ENCODE results near the gene TMEM183A.

Gene TMEM183A

DNA sequence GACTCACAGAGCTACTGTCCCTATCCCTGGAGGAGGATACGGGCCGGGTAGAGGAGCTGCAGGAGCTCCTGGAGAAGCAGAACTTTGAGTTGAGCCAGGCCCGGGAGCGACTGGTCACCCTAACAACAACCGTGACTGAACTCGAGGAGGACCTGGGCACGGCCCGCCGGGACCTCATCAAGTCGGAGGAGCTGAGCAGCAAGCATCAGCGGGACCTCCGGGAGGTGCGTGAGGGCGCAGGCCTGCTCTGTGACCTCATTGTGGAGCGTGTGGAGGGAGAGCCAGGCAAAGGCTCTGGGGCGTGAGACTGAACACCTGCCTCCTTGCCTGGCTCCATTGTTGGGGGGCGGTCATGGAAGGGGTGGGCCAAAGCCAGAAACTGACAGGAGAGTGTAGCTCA lies 38.2 kb downstream of the TMEM183A start:
- no peaks in the 10 kb centered on the region for H3K9me3 ChIP-seq (ENCODE audit: control insufficient read depth, low read length)
- 93 to 96% methylated on average over 17 of the region's 17 CpGs for WGBS, 2 experiments
- no peak overlapping the region for H3K4me3 ChIP-seq (ENCODE audit: insufficient read depth, low read depth, low read length)
- H3K27ac ChIP-seq (ENCODE audit: insufficient read depth, low read depth, low read length, poor library complexity, severe bottlenecking), result no peak overlapping the region
- H3K4me1 ChIP-seq (ENCODE audit: control insufficient read depth, insufficient read depth, low read length), result peaks cover 5% of the 10 kb centered on the region
- H3K27me3 ChIP-seq (ENCODE audit: control insufficient read depth, insufficient read depth, low read length, poor library complexity, severe bottlenecking), result no peaks in the 10 kb centered on the region
- H3K36me3 ChIP-seq (ENCODE audit: control insufficient read depth, insufficient read depth, low read length), result no peaks in the 10 kb centered on the region

DNA sequence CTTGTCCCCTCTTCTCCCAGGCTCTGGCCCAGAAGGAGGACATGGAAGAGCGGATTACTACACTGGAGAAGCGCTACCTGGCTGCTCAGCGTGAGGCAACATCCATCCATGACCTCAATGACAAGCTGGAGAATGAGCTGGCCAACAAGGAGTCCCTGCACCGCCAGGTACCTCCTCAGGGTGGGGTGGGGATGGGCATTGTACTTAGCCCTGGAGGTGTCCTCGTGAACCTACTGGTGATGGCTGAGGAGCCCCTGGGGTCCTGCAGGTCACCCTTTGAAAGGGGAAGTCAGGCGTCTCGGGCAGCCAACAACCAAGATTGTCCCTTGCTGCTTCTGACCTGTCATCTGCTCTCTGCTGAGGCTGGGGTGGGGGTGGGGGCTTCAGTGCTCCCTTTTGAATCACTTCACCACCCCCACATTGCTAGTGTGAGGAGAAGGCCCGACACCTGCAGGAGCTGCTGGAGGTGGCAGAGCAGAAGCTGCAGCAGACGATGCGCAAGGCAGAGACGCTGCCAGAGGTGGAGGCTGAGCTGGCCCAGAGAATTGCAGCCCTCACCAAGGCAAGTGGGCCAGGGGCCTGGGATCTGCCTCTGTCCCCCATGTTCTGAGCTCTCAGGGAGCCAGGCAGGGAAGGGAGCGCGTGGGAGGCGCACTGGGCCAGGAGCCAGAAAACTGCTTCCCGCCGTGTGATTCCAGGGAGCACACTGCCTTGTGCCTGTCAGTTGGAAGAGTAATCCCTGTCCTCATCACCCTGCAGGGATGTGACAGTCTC lies 38.8 kb downstream of the TMEM183A start:
- Histone ChIP-seq H3K36me3 (ENCODE audit: control insufficient read depth, insufficient read depth, low read length) (no peaks in the 10 kb centered on the region), H3K27me3 (ENCODE audit: control insufficient read depth, insufficient read depth, low read length, poor library complexity, severe bottlenecking) (no peaks in the 10 kb centered on the region), H3K4me3 (ENCODE audit: insufficient read depth, low read depth, low read length) (no peak overlapping the region), H3K4me1 (ENCODE audit: control insufficient read depth, insufficient read depth, low read length) (peaks cover 5% of the 10 kb centered on the region), H3K9me3 (ENCODE audit: control insufficient read depth, low read length) (no peaks in the 10 kb centered on the region), H3K27ac (ENCODE audit: insufficient read depth, low read depth, low read length, poor library complexity, severe bottlenecking) (no peak overlapping the region)
- 93 to 94% methylated on average over 16 of the region's 16 CpGs for WGBS, 2 experiments

DNA sequence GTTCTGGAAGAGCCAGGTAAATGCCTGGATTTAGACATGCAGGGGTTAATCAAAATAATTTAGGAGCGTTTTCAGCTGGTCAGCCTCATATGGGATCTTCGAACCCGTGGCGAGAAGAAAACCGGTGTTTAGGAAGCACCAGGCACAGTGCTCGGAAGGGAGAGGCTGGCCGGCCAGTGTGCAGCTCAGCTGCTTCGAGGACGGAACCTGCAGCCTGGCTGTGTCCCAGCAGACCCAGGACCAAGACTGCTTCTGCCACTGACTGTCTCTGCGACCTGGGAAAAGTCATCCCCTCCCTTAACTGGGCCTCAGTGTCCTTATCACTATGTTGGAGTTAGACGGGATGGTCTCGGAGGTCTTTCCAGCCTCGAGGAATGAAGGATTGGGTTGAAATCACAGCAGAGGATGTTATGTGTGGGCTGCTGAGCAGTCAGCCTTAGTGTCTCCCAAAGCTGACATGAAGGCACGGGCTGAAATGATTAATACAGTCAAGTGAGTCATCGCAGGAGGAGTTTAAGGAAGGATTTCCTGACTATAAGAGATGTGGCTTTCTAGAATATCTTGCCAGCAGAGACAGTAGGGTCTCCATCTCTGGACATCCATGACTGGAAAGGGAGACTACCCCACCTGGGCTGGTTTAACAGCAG lies 39.9 kb downstream of the TMEM183A start:
- Histone ChIP-seq H3K36me3 (ENCODE audit: control insufficient read depth, insufficient read depth, low read length) (no peaks in the 10 kb centered on the region), H3K27ac (ENCODE audit: insufficient read depth, low read depth, low read length, poor library complexity, severe bottlenecking) (no peak overlapping the region), H3K4me1 (ENCODE audit: control insufficient read depth, insufficient read depth, low read length) (peaks cover 5% of the 10 kb centered on the region), H3K9me3 (ENCODE audit: control insufficient read depth, low read length) (no peaks in the 10 kb centered on the region), H3K27me3 (ENCODE audit: control insufficient read depth, insufficient read depth, low read length, poor library complexity, severe bottlenecking) (no peaks in the 10 kb centered on the region), H3K4me3 (ENCODE audit: insufficient read depth, low read depth, low read length) (no peak overlapping the region)
- 93 to 94% methylated on average over 15 of the region's 15 CpGs for WGBS, 2 experiments

DNA sequence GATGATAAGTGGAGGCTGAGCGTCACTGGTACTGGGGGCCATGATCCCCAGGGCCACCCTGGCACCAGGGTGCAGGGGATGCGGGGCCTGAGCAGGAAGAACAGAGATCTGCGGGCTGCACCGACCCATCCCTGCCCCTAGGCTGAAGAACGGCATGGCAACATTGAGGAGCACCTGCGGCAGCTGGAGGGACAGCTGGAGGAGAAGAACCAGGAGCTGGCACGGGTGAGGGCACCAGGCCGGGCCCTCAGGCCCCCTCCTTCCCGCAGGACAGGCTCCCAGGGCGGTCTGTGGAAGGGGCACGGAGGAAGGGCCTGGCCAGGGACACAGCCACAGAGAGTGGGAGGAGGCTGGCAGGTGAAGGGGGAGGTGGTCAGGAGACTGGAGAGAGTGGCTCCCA lies 40.9 kb downstream of the TMEM183A start:
- no peak overlapping the region for H3K4me3 ChIP-seq (ENCODE audit: insufficient read depth, low read depth, low read length)
- peaks cover 5% of the 10 kb centered on the region for H3K4me1 ChIP-seq (ENCODE audit: control insufficient read depth, insufficient read depth, low read length)
- H3K9me3 ChIP-seq (ENCODE audit: control insufficient read depth, low read length), result no peaks in the 10 kb centered on the region
- 95 to 96% methylated on average over 11 of the region's 11 CpGs for WGBS, 2 experiments
- H3K27me3 ChIP-seq (ENCODE audit: control insufficient read depth, insufficient read depth, low read length, poor library complexity, severe bottlenecking), result no peaks in the 10 kb centered on the region
- H3K36me3 ChIP-seq (ENCODE audit: control insufficient read depth, insufficient read depth, low read length), result no peaks in the 10 kb centered on the region
- no peak overlapping the region for H3K27ac ChIP-seq (ENCODE audit: insufficient read depth, low read depth, low read length, poor library complexity, severe bottlenecking)

DNA sequence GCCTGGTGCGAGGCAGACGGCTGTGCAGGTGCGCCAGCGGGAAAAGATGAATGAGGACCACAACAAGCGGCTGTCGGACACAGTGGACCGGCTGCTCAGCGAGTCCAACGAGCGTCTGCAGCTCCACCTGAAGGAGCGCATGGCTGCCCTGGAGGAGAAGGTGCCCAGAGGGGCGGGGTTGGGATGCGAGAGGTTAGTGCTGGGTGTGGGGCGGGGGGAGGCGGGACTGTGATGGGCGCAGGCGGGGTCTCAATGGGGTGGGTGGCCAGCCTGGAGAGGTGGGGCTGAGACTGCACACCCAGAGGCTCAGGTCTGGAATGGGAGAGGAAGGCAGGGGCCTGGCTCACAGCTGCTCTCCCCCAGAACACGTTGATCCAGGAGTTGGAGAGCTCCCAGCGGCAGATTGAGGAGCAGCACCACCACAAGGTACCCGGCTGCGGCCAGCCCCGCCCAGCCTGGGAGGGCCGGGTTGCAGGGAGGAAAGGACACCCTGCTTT lies 41.4 kb downstream of the TMEM183A start:
- peaks cover 5% of the 10 kb centered on the region for H3K4me1 ChIP-seq (ENCODE audit: control insufficient read depth, insufficient read depth, low read length)
- no peaks in the 10 kb centered on the region for H3K36me3 ChIP-seq (ENCODE audit: control insufficient read depth, insufficient read depth, low read length)
- no peaks in the 10 kb centered on the region for H3K9me3 ChIP-seq (ENCODE audit: control insufficient read depth, low read length)
- no peak overlapping the region for H3K27ac ChIP-seq (ENCODE audit: insufficient read depth, low read depth, low read length, poor library complexity, severe bottlenecking)
- no peaks in the 10 kb centered on the region for H3K27me3 ChIP-seq (ENCODE audit: control insufficient read depth, insufficient read depth, low read length, poor library complexity, severe bottlenecking)
- no peak overlapping the region for H3K4me3 ChIP-seq (ENCODE audit: insufficient read depth, low read depth, low read length)
- WGBS, 2 experiments, result 69 to 71% methylated on average over 23 of the region's 23 CpGs

DNA sequence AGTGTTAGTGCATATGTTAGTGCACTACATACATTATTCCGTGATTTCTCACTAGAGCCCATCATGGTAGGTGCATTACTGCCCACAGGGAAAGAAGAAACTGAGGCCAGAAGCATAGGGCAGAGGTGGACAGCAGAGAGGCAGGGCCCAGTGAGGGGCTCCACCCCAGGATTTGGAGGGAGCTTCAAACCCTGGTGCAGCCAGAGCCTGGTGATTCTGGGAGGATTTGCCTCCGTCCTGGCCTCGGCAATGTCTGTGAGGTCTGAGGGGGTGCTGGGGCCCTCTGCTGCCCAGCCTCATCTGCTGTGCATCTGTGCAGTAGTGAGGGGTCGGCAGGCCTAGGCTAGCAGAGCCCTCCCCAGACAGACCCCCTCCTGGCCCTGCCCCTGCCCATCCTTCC lies 41.9 kb downstream of the TMEM183A start:
- Histone ChIP-seq H3K9me3 (ENCODE audit: control insufficient read depth, low read length) (no peaks in the 10 kb centered on the region), H3K36me3 (ENCODE audit: control insufficient read depth, insufficient read depth, low read length) (no peaks in the 10 kb centered on the region), H3K27me3 (ENCODE audit: control insufficient read depth, insufficient read depth, low read length, poor library complexity, severe bottlenecking) (no peaks in the 10 kb centered on the region), H3K4me3 (ENCODE audit: insufficient read depth, low read depth, low read length) (no peak overlapping the region), H3K4me1 (ENCODE audit: control insufficient read depth, insufficient read depth, low read length) (peaks cover 10% of the 10 kb centered on the region), H3K27ac (ENCODE audit: insufficient read depth, low read depth, low read length, poor library complexity, severe bottlenecking) (no peak overlapping the region)
- WGBS, 2 experiments, result 68 to 75% methylated on average over 4 of the region's 4 CpGs

DNA sequence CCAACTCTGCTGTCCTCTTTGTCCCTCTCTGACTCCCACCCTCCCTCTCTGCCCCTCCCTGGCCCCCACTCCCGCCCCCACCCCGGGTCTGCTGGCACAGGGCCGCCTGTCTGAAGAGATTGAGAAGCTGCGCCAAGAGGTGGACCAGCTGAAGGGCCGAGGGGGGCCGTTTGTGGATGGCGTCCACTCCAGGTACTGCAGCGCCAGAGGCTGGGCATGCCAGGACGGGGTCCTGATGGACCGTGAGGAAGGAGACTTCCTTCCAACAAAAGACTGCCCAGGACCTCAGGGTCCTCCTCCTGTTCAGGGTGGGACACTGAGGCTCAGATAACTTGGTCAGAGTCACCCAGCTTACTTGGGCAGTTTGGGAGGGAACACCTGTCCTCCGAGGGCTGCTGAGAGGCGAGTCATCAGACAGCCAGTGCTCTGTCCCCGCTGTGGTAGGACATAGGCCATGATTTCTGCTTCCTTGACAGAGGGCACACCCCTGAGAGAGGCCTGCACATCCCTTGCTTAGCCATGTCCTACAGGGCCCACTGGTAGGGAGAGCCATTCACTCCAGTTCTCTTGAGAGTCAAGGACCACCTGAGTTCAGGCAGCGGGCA lies 42.5 kb downstream of the TMEM183A start:
- no peak overlapping the region for H3K4me3 ChIP-seq (ENCODE audit: insufficient read depth, low read depth, low read length)
- no peak overlapping the region for H3K27ac ChIP-seq (ENCODE audit: insufficient read depth, low read depth, low read length, poor library complexity, severe bottlenecking)
- H3K27me3 ChIP-seq (ENCODE audit: control insufficient read depth, insufficient read depth, low read length, poor library complexity, severe bottlenecking), result no peaks in the 10 kb centered on the region
- no peaks in the 10 kb centered on the region for H3K36me3 ChIP-seq (ENCODE audit: control insufficient read depth, insufficient read depth, low read length)
- WGBS, 2 experiments, result 92% methylated on average over 14 of the region's 14 CpGs
- H3K9me3 ChIP-seq (ENCODE audit: control insufficient read depth, low read length), result no peaks in the 10 kb centered on the region
- H3K4me1 ChIP-seq (ENCODE audit: control insufficient read depth, insufficient read depth, low read length), result peaks cover 10% of the 10 kb centered on the region

DNA sequence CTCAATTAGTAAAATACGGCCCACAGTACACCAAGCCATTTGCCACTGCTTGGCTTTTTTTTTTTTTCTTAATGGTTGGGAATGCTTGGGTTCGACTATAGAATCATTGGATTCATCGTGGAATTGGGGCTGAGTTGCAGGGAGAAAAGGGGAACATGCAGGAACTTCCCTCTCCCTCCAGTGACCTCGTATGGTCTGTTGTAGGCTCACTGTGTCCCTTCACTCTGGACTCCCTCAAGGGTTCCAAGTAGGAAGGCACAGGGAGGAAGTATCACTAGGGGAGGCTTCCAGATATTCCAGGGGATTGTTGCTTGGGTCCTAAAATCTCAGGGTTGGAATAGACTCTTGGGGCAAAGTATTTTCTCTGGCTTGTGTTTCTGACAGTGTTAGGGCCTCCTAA lies 43.7 kb downstream of the TMEM183A start:
- 88 to 90% methylated on average over 2 to 4 of the region's 4 CpGs for WGBS, 2 experiments
- no peaks in the 10 kb centered on the region for H3K27me3 ChIP-seq (ENCODE audit: control insufficient read depth, insufficient read depth, low read length, poor library complexity, severe bottlenecking)
- no peak overlapping the region for H3K4me3 ChIP-seq (ENCODE audit: insufficient read depth, low read depth, low read length)
- H3K36me3 ChIP-seq (ENCODE audit: control insufficient read depth, insufficient read depth, low read length), result no peaks in the 10 kb centered on the region
- no peak overlapping the region for H3K27ac ChIP-seq (ENCODE audit: insufficient read depth, low read depth, low read length, poor library complexity, severe bottlenecking)
- no peaks in the 10 kb centered on the region for H3K9me3 ChIP-seq (ENCODE audit: control insufficient read depth, low read length)
- peaks cover 11% of the 10 kb centered on the region for H3K4me1 ChIP-seq (ENCODE audit: control insufficient read depth, insufficient read depth, low read length)

DNA sequence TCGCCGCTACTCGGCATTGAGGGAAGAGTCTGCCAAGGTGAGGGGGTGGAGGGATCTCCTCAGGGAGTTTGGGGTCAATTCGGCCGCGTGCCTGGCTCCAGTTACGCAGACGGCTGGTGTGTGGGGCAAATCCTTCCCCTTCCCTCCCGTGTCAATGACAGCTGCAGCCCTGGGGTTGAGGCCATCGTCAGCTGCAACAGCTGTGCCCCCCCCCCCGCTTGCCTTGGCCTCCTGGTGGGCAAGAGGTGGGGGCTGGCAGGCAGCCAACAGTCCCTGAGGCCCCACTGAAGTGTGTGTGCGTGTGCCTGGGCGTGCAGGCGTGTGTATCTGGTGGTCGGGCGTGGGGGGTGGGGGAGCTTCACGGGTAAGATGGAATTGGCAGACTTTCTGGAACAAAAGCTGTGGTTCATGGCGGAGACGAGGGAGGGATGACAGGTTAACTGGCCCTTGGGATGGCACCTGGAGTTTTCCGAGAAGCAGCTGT lies 44.7 kb downstream of the TMEM183A start:
- peaks cover 11% of the 10 kb centered on the region for H3K4me1 ChIP-seq (ENCODE audit: control insufficient read depth, insufficient read depth, low read length)
- H3K9me3 ChIP-seq (ENCODE audit: control insufficient read depth, low read length), result no peaks in the 10 kb centered on the region
- H3K36me3 ChIP-seq (ENCODE audit: control insufficient read depth, insufficient read depth, low read length), result no peaks in the 10 kb centered on the region
- H3K4me3 ChIP-seq (ENCODE audit: insufficient read depth, low read depth, low read length), result no peak overlapping the region
- WGBS, 2 experiments, result 78 to 79% methylated on average over 20 of the region's 20 CpGs
- H3K27ac ChIP-seq (ENCODE audit: insufficient read depth, low read depth, low read length, poor library complexity, severe bottlenecking), result no peak overlapping the region
- H3K27me3 ChIP-seq (ENCODE audit: control insufficient read depth, insufficient read depth, low read length, poor library complexity, severe bottlenecking), result no peaks in the 10 kb centered on the region

DNA sequence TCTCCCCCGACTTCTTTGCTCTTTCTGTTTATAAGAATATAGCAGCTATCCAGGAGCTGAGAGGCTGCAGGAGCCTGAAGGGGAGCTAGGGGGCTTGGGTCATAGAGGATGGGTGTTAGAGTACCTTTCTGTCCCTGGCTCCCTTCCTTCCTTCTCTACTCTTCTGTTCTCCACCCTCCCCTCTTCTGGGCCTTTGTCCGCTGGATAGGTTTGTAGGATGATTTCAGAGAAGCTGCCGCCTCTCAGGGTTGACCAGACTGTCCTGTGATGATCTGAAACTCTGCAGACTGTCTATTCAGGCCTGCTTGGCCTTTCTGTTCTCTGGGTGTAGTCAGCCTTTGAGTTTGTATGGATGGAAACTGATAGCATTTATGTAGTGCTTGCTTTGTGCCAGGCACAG lies 45.4 kb downstream of the TMEM183A start:
- no peak overlapping the region for H3K4me3 ChIP-seq (ENCODE audit: insufficient read depth, low read depth, low read length)
- H3K36me3 ChIP-seq (ENCODE audit: control insufficient read depth, insufficient read depth, low read length), result no peaks in the 10 kb centered on the region
- H3K27me3 ChIP-seq (ENCODE audit: control insufficient read depth, insufficient read depth, low read length, poor library complexity, severe bottlenecking), result no peaks in the 10 kb centered on the region
- peaks cover 11% of the 10 kb centered on the region for H3K4me1 ChIP-seq (ENCODE audit: control insufficient read depth, insufficient read depth, low read length)
- H3K9me3 ChIP-seq (ENCODE audit: control insufficient read depth, low read length), result no peaks in the 10 kb centered on the region
- no peak overlapping the region for H3K27ac ChIP-seq (ENCODE audit: insufficient read depth, low read depth, low read length, poor library complexity, severe bottlenecking)
- WGBS, 2 experiments, result 90 to 92% methylated on average over 2 to 3 of the region's 3 CpGs
